ENCODE measurements around the gene GABARAP. TPM values are rescaled to one million over a fixed set of nuclear protein-coding genes. Genes with fewer than 3 reads are reported as not detected.

GABARAP gene
- total and polyA plus RNA-seq, 2 of the 13 experiments (the other 11 are each of a cell fraction or from before 2014, with no cell fraction given), result 161 to 310 TPM

DNA sequence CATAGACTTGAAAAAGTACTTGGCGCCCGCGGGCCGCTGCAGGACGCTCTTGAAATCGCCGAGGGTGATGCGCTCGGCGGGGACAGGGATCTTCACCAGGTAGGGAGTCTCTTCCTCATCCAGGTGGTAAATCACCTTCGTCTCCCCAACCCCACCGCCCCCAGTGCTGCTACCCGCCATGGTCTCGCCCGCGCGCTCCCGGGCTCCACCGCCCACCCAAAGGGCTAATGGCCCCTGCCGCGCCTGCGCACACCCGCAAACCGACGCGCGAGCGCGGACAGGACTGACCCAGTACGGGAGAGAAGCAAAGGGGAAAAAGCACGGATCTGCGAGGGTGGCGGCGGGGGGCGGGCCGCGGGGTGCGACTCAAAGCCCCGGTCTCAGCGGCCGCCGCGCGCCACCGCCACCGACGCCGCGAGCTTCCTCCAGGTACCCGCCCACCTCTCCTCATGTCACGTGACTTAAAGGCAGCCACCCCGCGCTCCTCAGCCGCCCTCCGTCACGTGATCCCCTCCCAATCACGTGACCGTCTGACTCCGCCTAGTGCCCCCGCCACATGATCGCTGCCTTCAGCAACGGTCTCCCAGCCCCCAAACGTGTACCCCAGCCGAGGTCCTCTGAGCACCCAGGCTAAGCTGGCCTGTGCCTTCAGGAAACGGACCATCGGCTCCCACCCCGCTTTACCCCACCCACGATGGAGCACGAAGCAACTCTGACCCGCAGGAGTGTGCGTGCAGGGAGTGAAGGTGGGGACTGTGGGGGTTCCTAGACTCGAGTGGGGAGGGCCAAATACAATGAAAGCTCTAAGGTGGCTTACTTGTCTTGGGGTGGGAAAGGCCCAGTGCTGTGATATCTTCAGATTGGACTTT lies 7.9 kb downstream of the GABARAP start, which contains the start of gene DVL2 (continued):
- TF ChIP-seq ZNF572 (CRISPR knock-in tag; IDR thresholded peaks at IDR 0.05) (no peak), CBFB (CRISPR knock-in tag; IDR thresholded peaks at IDR 0.05) (peak; percentile 80; the same call in 1 of the 2 replicates), ZKSCAN5 (CRISPR knock-in tag; IDR thresholded peaks at IDR 0.05) (no peak), ZNF790 (CRISPR knock-in tag; IDR thresholded peaks at IDR 0.05; ENCODE audit: borderline replicate concordance) (0 out of 2 replicates have a peak, but pooled peaks have one; percentile 53), PITX1 (CRISPR knock-in tag; IDR thresholded peaks at IDR 0.05) (0 out of 2 replicates have a peak, but pooled peaks have one; percentile 45), RAD21 (CRISPR knock-in tag; IDR thresholded peaks at IDR 0.05) (peak; percentile 75), IKZF5 (CRISPR knock-in tag; IDR thresholded peaks at IDR 0.05) (peak; percentile 73), ZNF24 (IDR thresholded peaks at IDR 0.05) (no peak), ZZZ3 (CRISPR knock-in tag; IDR thresholded peaks at IDR 0.05; ENCODE audit: borderline replicate concordance) (peak; percentile 92), ZNF441 (CRISPR knock-in tag; IDR thresholded peaks at IDR 0.05; ENCODE audit: borderline replicate concordance) (no peak; the same call in 1 of the 2 replicates), ARID2 (CRISPR knock-in tag; IDR thresholded peaks at IDR 0.05; ENCODE audit: borderline replicate concordance) (peak; percentile 72; the same call in 1 of the 2 replicates), ZNF558 (CRISPR knock-in tag; IDR thresholded peaks at IDR 0.05; ENCODE audit: borderline replicate concordance) (no peak; the same call in 1 of the 2 replicates), MBNL3 (CRISPR knock-in tag; conservative IDR thresholded peaks at IDR 0.05) (peak; percentile 90; the same call in 1 of the 2 replicates), ATAD3A (CRISPR knock-in tag; IDR thresholded peaks at IDR 0.05) (no peak), ZNF781 (CRISPR knock-in tag; IDR thresholded peaks at IDR 0.05; ENCODE audit: borderline replicate concordance, not compliant biosample characterization) (no peak), ZNF550 (CRISPR knock-in tag; IDR thresholded peaks at IDR 0.05; ENCODE audit: borderline replicate concordance) (no peak), MZF1 (CRISPR knock-in tag; IDR thresholded peaks at IDR 0.05; ENCODE audit: borderline replicate concordance) (no peak), ZFP90 (CRISPR knock-in tag; IDR thresholded peaks at IDR 0.05; ENCODE audit: borderline replicate concordance) (0 out of 2 replicates have a peak, but pooled peaks have one; percentile 57), ZNF431 (CRISPR knock-in tag; IDR thresholded peaks at IDR 0.05; ENCODE audit: borderline replicate concordance, low read depth) (peak; percentile 85; the same call in 1 of the 2 replicates), ZNF460 (CRISPR knock-in tag; IDR thresholded peaks at IDR 0.05; ENCODE audit: borderline replicate concordance) (no peak)
- TF ChIP-seq, protein P1, sequence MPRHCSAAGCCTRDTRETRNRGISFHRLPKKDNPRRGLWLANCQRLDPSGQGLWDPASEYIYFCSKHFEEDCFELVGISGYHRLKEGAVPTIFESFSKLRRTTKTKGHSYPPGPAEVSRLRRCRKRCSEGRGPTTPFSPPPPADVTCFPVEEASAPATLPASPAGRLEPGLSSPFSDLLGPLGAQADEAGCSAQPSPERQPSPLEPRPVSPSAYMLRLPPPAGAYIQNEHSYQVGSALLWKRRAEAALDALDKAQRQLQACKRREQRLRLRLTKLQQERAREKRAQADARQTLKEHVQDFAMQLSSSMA (CRISPR knock-in tag; IDR thresholded peaks at IDR 0.05), result peak; percentile 42; the same call in 1 of the 2 replicates
- TF ChIP-seq, protein P2, sequence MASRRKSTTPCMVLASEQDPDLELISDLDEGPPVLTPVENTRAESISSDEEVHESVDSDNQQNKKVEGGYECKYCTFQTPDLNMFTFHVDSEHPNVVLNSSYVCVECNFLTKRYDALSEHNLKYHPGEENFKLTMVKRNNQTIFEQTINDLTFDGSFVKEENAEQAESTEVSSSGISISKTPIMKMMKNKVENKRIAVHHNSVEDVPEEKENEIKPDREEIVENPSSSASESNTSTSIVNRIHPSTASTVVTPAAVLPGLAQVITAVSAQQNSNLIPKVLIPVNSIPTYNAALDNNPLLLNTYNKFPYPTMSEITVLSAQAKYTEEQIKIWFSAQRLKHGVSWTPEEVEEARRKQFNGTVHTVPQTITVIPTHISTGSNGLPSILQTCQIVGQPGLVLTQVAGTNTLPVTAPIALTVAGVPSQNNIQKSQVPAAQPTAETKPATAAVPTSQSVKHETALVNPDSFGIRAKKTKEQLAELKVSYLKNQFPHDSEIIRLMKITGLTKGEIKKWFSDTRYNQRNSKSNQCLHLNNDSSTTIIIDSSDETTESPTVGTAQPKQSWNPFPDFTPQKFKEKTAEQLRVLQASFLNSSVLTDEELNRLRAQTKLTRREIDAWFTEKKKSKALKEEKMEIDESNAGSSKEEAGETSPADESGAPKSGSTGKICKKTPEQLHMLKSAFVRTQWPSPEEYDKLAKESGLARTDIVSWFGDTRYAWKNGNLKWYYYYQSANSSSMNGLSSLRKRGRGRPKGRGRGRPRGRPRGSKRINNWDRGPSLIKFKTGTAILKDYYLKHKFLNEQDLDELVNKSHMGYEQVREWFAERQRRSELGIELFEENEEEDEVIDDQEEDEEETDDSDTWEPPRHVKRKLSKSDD (CRISPR knock-in tag; IDR thresholded peaks at IDR 0.05; ENCODE audit: low read depth), result no peak
- TF ChIP-seq, protein P3, sequence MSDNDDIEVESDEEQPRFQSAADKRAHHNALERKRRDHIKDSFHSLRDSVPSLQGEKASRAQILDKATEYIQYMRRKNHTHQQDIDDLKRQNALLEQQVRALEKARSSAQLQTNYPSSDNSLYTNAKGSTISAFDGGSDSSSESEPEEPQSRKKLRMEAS (IDR thresholded peaks at IDR 0.05), result peak; percentile 96
